ENCODE measurements around the gene INTS3.

DNA sequence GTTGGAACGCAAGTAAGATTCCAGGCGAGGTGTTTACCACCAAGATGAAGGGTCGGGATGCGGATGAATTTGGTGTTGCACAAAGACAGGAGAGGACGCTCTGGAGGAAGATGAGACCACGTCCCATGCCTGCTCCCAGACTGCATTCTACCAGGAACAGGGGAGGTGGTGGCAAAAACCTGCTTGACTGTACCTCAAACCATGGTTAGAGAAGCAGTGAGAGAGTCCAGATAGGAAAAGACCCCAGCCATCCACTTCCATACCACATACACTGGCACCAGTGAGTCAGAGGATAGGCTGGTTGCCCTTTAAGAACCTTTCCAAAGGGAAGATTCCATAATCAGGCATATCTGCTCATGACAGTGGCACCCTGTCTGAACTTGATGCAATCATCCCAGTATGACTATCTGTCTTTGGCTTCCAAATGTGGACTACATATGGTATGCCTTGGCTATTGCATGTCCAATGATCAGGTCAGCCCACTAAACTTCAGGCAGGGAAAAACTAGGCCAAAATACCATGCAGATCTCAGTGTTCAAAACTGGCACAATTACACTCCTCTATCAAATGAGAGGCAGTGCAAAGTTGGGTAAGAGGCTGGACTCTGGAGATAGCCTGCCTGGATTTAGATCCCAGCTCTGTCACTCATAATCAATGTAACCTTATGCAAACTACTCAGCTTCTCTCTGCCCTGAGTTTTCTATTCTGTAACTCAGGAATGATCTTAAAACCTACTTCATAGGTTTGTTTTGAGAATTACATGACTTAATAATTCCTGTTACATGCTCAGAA lies 28.7 kb upstream of the INTS3 start:
- TF ChIP-seq, protein P1, sequence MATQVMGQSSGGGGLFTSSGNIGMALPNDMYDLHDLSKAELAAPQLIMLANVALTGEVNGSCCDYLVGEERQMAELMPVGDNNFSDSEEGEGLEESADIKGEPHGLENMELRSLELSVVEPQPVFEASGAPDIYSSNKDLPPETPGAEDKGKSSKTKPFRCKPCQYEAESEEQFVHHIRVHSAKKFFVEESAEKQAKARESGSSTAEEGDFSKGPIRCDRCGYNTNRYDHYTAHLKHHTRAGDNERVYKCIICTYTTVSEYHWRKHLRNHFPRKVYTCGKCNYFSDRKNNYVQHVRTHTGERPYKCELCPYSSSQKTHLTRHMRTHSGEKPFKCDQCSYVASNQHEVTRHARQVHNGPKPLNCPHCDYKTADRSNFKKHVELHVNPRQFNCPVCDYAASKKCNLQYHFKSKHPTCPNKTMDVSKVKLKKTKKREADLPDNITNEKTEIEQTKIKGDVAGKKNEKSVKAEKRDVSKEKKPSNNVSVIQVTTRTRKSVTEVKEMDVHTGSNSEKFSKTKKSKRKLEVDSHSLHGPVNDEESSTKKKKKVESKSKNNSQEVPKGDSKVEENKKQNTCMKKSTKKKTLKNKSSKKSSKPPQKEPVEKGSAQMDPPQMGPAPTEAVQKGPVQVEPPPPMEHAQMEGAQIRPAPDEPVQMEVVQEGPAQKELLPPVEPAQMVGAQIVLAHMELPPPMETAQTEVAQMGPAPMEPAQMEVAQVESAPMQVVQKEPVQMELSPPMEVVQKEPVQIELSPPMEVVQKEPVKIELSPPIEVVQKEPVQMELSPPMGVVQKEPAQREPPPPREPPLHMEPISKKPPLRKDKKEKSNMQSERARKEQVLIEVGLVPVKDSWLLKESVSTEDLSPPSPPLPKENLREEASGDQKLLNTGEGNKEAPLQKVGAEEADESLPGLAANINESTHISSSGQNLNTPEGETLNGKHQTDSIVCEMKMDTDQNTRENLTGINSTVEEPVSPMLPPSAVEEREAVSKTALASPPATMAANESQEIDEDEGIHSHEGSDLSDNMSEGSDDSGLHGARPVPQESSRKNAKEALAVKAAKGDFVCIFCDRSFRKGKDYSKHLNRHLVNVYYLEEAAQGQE (IDR thresholded peaks at IDR 0.05; ENCODE audit: borderline replicate concordance), result no peak
- TF ChIP-seq EZH2 (IDR thresholded peaks at IDR 0.05; ENCODE audit: borderline replicate concordance, insufficient read depth, low read length, poor library complexity, severe bottlenecking) (no peak), EP300 (conservative IDR thresholded peaks at IDR 0.05; ENCODE audit: poor library complexity, severe bottlenecking) (no peak), TAF1 (IDR thresholded peaks at IDR 0.05; ENCODE audit: low read depth) (no peak), SMC3 (conservative IDR thresholded peaks at IDR 0.05; ENCODE audit: poor library complexity) (no peak), POLR2AphosphoS5 (IDR thresholded peaks at IDR 0.05) (no peak), RAD21 (conservative IDR thresholded peaks at IDR 0.05) (no peak), MXI1 (conservative IDR thresholded peaks at IDR 0.05; ENCODE audit: poor library complexity, severe bottlenecking) (no peak)
- TF ChIP-seq, protein P2, sequence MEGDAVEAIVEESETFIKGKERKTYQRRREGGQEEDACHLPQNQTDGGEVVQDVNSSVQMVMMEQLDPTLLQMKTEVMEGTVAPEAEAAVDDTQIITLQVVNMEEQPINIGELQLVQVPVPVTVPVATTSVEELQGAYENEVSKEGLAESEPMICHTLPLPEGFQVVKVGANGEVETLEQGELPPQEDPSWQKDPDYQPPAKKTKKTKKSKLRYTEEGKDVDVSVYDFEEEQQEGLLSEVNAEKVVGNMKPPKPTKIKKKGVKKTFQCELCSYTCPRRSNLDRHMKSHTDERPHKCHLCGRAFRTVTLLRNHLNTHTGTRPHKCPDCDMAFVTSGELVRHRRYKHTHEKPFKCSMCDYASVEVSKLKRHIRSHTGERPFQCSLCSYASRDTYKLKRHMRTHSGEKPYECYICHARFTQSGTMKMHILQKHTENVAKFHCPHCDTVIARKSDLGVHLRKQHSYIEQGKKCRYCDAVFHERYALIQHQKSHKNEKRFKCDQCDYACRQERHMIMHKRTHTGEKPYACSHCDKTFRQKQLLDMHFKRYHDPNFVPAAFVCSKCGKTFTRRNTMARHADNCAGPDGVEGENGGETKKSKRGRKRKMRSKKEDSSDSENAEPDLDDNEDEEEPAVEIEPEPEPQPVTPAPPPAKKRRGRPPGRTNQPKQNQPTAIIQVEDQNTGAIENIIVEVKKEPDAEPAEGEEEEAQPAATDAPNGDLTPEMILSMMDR (IDR thresholded peaks at IDR 0.05; ENCODE audit: poor library complexity, severe bottlenecking), result no peak
